Breast epithelium (tissue), 3 donors: ENCODE measurements around the gene PFKFB2.

Source experiments
- POLR2A ChIP-seq: fragments of 450-650 bp; IDR thresholded peaks from one replicate; pipeline ENCODE4 v1.6.1; 2016; ENCODE audit warnings: antibody characterized with exemption, mild to moderate bottlenecking, moderate library complexity
- POLR2AphosphoS5 ChIP-seq, 3 donors: sonication (generic); formaldehyde crosslinking; IDR thresholded peaks; one replicate each; pipeline ENCODE4 v1.6.1; 2017; ENCODE audit warnings: antibody characterized with exemption in 3 of 3
- TF ChIP-seq, protein P1 (sequence below), 3 donors: fragments of 450-650 bp; IDR thresholded peaks; one replicate each; pipeline ENCODE4 v1.5.1; 2016 to 2017; ENCODE audit warnings: antibody characterized with exemption in 3 of 3, mild to moderate bottlenecking in 3 of 3, moderate library complexity in 3 of 3

DNA sequence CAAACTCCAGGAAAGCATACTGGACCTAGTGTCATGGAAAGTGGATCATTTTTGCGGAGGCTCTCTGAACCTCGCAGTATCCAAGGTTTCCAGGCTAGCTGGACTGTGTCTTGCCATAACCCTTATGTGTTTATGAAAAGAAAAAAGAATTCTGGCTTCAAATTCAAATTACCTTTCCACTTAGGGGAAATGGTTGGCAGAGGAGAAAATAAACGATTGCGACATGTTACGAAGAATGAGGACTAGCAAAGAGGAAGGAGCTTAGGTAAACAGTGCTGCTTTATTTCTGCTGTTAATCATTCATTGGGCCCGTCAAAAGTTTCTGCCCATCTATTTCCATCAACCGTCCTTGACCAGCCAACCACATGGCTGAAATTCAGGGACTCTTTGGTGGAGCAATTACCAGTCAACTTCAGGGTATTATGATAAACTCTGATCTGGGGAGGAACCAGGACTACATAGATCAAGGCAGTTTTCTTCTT lies 50.9 kb downstream of the PFKFB2 start, which contains the start of gene C4BPA:
- TF ChIP-seq, protein P1, sequence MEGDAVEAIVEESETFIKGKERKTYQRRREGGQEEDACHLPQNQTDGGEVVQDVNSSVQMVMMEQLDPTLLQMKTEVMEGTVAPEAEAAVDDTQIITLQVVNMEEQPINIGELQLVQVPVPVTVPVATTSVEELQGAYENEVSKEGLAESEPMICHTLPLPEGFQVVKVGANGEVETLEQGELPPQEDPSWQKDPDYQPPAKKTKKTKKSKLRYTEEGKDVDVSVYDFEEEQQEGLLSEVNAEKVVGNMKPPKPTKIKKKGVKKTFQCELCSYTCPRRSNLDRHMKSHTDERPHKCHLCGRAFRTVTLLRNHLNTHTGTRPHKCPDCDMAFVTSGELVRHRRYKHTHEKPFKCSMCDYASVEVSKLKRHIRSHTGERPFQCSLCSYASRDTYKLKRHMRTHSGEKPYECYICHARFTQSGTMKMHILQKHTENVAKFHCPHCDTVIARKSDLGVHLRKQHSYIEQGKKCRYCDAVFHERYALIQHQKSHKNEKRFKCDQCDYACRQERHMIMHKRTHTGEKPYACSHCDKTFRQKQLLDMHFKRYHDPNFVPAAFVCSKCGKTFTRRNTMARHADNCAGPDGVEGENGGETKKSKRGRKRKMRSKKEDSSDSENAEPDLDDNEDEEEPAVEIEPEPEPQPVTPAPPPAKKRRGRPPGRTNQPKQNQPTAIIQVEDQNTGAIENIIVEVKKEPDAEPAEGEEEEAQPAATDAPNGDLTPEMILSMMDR (IDR thresholded peaks at IDR 0.05) = no peak
- TF ChIP-seq POLR2A (no peak), POLR2AphosphoS5 (IDR thresholded peaks at IDR 0.05) (no peak)
